Fibroblast of skin of right quadriceps (primary cell): ENCODE measurements around the gene TDRD1.

Experiments used
- DNase-seq: peaks from one replicate; pipeline ENCODE4 v3.0.0-alpha.2; 2013

TDRD1 gene

GRCh38 chr10:114266521-114266920 lies 87.4 kb downstream of the TDRD1 start:
- DNase-seq, result no peak

GRCh38 chr10:114271075-114271778 lies 92.1 kb downstream of the TDRD1 start:
- no peak for DNase-seq

- peak; percentile 94 for DNase-seq
These were observed 92.6 kb downstream of the TDRD1 start for GRCh38 chr10:114271779-114272167.

DNA sequence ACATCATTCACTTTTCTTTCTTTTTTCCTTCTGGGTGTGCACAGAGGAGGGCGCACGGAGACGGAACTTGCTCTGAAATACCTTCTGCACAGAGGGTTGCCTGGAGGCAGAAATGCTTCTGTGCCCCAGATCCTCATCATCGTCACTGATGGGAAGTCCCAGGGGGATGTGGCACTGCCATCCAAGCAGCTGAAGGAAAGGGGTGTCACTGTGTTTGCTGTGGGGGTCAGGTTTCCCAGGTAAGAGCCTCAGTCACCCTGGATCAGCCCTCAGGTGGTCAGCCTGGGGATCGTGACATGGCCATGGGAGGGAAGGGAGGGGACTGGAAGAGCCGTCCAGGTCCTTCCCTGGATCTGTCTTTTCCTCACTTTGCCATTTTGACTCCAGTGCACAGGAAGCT lies 93.5 kb downstream of the TDRD1 start:
- no peak for DNase-seq

GRCh38 chr10:114273910-114274309 lies 94.8 kb downstream of the TDRD1 start:
- DNase-seq, result no peak

GRCh38 chr10:114274616-114275453 lies 95.7 kb downstream of the TDRD1 start:
- no peak for DNase-seq

- no peak for DNase-seq
These were observed 96.9 kb downstream of the TDRD1 start for GRCh38 chr10:114276066-114276465.

DNA sequence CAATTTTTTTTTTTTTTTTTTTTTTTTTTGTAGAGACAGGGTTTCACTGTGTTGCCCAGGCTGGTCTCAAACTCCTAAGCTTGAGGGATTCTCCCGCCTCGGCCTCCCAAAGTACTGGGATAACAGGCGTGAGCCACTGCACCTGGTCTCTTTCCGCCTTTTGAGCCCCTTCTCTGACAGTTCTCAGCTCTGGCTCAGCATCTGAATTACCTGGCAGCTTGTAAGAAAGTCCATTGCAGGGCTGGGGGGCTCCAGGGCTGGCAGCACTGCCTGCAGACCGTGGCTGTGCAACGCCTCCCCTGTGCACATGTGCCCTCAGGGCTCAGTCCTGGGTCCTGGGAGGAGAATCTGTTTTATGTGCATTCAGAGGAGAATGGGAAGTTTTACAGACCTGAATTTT lies 97.5 kb downstream of the TDRD1 start:
- no peak for DNase-seq

DNA sequence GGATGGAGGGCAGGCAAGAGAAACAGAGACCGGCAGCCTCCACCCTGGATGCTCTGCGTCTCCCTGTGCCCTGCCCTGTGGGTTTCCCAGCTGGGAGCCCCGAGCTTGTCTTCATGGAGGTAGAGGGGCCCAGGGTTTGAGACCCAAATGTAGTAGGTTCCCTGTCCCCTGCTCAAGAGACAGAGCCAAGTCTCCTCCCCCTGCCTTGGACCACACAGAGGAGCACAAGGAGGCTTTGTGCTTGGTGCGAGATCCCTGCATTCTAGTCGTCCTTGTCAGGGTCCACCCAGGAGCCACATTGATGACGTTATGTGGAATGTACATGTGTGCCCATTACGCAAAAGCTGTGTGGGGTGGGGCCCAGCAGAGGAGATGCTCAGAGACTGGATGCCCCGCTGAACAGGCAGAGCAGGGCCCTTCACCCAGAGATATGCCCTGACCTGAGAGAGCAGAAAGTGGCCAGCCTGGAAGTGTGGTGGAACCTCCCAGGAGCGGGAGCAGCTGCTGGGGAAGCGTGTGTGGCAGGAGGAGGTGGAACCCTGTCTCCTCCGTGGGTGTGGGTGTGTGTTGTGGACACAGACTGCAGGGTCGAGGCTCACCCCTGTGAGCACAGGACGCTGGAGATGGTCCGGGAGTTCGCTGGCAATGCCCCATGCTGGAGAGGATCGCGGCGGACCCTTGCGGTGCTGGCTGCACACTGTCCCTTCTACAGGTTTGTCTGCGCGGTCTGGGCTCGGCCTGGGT lies 99.2 kb downstream of the TDRD1 start:
- DNase-seq, result no peak

- no peak for DNase-seq
These were observed 99.7 kb downstream of the TDRD1 start for GRCh38 chr10:114278884-114279191.

DNA sequence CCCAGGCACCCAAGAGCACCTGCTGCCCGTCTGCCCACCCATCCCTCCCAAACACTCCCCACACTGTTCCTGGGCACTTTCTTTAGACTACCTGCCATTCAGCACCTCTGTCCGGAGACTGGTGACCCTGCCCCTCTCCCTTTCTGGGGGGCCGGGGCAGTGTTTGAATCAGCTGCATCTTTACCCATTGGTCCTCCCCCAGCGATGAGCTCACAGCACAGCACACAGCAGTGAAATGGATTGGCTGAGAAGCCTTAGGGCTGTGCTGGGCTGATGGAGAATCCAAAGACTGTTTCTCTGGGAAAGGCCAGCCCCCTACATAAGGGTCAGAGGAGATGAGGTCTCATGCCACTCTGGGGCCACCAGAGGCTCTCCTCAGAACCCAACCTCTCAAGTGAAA lies 100.1 kb downstream of the TDRD1 start:
- DNase-seq, result no peak

- DNase-seq, result no peak
These were observed 100.9 kb downstream of the TDRD1 start for GRCh38 chr10:114279901-114280644.

DNA sequence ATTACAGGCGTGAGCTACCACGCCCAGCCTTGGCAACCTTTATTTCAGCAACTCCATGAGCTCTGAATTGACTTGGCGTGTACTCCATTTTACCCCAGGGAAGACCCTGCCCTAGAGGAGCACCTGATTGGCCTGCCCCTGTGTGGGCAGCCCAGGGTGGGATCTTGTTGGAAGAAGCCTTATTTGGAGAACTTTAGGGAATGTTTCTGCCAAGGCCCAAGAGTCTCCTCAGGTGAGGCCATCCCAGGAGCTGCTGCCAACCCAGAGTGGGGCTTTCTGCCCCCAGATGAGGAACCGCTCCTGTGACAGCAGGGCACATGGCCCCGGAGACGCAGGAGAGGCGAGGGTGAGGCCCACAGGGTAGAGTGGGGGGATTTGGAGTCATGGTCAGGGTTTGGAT lies 101.9 kb downstream of the TDRD1 start:
- no peak for DNase-seq

DNA sequence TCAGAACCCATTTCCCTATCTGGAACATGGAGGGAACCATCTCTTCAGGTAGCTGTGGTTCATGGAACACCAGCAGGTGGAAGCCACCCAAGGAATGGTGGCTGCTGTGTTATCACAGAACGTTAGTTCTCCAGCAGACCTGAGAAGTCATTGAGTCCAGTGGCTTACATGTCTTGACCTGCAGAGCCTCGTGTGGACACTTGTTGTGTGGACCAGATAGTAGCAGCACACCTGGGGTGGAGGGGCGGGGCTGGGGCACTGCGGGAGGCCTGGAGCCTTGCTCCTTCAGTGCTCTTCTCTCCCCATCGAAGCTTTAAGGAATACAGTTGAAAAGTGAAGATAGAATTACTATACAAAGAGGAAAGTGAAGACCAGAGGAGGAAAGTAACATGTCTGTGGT lies 102.3 kb downstream of the TDRD1 start:
- no peak for DNase-seq
